Measurements from ENCODE around the gene ZNF276.

DNA sequence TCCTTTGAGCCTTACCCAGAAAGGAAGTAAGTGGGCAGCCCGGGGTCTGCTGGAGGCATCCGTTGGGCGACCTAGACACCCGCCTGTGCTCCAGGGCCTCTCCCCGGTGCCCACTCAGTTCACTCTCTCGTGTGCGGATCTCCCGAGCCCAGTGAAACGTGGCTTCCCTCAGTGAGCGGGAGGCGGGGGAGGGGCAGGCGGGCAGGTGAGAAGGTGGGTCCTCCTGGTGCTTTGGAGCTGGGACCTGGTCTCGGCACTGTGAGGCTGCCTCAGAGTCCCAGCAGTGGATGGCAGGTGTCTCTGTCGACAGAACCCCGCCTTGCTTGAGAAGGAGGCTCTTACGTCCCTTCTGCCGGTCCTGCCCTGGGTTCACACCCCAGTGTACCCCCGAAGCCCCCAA is 8.0 kb downstream of the ZNF276 start:
- TF ChIP-seq, protein P1, sequence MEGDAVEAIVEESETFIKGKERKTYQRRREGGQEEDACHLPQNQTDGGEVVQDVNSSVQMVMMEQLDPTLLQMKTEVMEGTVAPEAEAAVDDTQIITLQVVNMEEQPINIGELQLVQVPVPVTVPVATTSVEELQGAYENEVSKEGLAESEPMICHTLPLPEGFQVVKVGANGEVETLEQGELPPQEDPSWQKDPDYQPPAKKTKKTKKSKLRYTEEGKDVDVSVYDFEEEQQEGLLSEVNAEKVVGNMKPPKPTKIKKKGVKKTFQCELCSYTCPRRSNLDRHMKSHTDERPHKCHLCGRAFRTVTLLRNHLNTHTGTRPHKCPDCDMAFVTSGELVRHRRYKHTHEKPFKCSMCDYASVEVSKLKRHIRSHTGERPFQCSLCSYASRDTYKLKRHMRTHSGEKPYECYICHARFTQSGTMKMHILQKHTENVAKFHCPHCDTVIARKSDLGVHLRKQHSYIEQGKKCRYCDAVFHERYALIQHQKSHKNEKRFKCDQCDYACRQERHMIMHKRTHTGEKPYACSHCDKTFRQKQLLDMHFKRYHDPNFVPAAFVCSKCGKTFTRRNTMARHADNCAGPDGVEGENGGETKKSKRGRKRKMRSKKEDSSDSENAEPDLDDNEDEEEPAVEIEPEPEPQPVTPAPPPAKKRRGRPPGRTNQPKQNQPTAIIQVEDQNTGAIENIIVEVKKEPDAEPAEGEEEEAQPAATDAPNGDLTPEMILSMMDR (IDR thresholded peaks at IDR 0.05) = no peak
- TF ChIP-seq POLR2A (IDR thresholded peaks at IDR 0.05) = no peak

Measured in thyroid gland (tissue), 4 donors.